Ovary (tissue), 9 donors: Measurements from ENCODE around the gene TACC2. TPM values are rescaled to one million over a fixed set of nuclear protein-coding genes. Genes with fewer than 3 reads are reported as not detected.

Experiments used
- DNase-seq, 5 donors: peaks; one replicate each; pipeline ENCODE4 v3.0.0-alpha.2; 2019 to 2020
- H3K27ac ChIP-seq, 2 donors: fragments of 200-600 bp; one replicate each; pipeline versions ENCODE4 v1.5.1 to v1.8.0; 2019 to 2022
- H3K27me3 ChIP-seq: fragments of 200-600 bp; one replicate; pipeline ENCODE4 v1.8.0; 2022
- H3K36me3 ChIP-seq: fragments of 200-600 bp; sonication (generic); one replicate; pipeline ENCODE4 v1.5.1; 2019
- H3K4me1 ChIP-seq: one replicate; pipeline ENCODE4 v1.8.1; 2013; ENCODE audit warnings: mild to moderate bottlenecking, moderate library complexity; ENCODE audit not compliant: insufficient read depth
- H3K4me3 ChIP-seq: fragments of 200-600 bp; sonication (generic); one replicate; pipeline ENCODE4 v1.5.1; 2017
- H3K9me3 ChIP-seq, 2 donors: fragments of 200-600 bp in 1 of 2; sonication (generic) in 1 of 2; one replicate each; pipeline versions ENCODE4 v1.5.1 to v1.8.1; 2013 to 2019; ENCODE audit warnings: mild to moderate bottlenecking in 1 of 2, moderate library complexity in 1 of 2
- EP300 ChIP-seq: sonication (generic); formaldehyde crosslinking; IDR thresholded peaks from one replicate; pipeline ENCODE4 v1.6.1; 2017; ENCODE audit warnings: antibody characterized with exemption
- POLR2A ChIP-seq: fragments of 450-650 bp; IDR thresholded peaks from one replicate; pipeline ENCODE4 v1.6.1; 2017; ENCODE audit warnings: antibody characterized with exemption, mild to moderate bottlenecking, moderate library complexity
- WGBS, 3 donors: extraction: QIAGEN DNeasy Blood & Tissue Kit in 1 of 3; methylation state at CpG; one replicate each; pipeline versions ENCODE4 v1.1.5 to v1.1.7; 2013 to 2017; 5-methylcytosine and 5-hydroxymethylcytosine counted together
- intact Hi-C, 4 donors: fragments of 100-400 bp; cut with DNase I; formaldehyde crosslinking; loops; one replicate each; pipeline versions ENCODE4 v1.11.0 to v1.15.1; 2022 to 2023
- polyA plus RNA-seq, 2 donors: library from polyadenylated mRNA; stranded (reverse); fragments of 200-250 nt in 1 of 2; fragments of 350-450 nt in 1 of 2; fragmentation: Illumina TruSeq in 1 of 2; extraction: RNeasy Lipid Tissue Mini Kit (QIAGEN cat#74804) in 1 of 2; gene quantifications; one replicate each; pipeline ENCODE4 v1.2.3, GENCODE V29; 2013 to 2014
- total RNA-seq, 7 donors: library from RNA; depleted of rRNA in 2 of 7; stranded (reverse); fragments of >200 nt in 2 of 7; fragmentation: NEBNext Ultra II Directional in 3 of 7; extraction: Animal tissue kit (Norgen Biotek cat#: 25700) in 3 of 7; gene quantifications; one replicate each; pipeline versions ENCODE4 v1.1.0 to v1.2.4, GENCODE V29; 2016 to 2023
- TF ChIP-seq, protein P1 (sequence below), 3 donors: fragments of 450-650 bp in 2 of 3; fragments of 200-600 bp in 1 of 3; IDR thresholded peaks; one replicate each; pipeline versions ENCODE4 v1.5.1 to v1.8.0; 2016 to 2022; ENCODE audit warnings: antibody characterized with exemption in 3 of 3, mild to moderate bottlenecking in 1 of 3
- donor health status: DM: no; HTN: no; CAD: no; lungs with moderate emphysema.
- donor health status: DM: no; HTN: no; CAD: no.
- donor health status: Bipolar disorder and iron deficiency.
- donor health status: DM: yes; HTN: yes; CAD: no.
- donor health status: DM: no; HTN: no; CAD: no.
- donor health status: DM: yes; HTN: yes; CAD: no.

The TACC2 gene
- total and polyA plus RNA-seq, 9 donors: 6.1 to 66.4 (median 14.2) TPM

DNA sequence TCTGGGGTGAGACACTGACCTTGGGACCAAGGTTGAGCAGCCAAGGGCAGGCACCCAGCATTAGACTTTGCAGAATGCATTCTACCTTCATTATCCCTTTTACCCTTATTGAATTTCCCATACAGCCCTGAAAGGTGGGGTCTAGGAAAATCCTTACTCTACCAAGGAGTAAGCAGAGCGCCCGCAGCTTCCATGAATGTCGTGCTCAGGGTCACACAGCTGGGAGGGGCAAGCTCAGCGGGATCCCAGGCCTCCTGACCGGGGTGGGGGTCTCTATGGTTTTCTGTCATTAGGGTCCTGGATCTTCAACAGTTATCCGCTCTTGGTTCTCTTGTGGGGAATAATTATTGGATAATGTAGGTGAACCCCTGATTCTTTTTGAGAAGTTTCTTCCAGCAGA, 251.4 kb downstream of the TACC2 start:
- no peak overlapping the region for H3K27ac ChIP-seq
- intact Hi-C loops: no loop called here
- no peaks in the 10 kb centered on the region for H3K9me3 ChIP-seq
- no peak for DNase-seq
- 94 to 97% (median 95%) methylated on average over 6 of the region's 6 CpGs for WGBS, 3 donors
- TF ChIP-seq POLR2A: no peak
- TF ChIP-seq EP300: no peak
- TF ChIP-seq, protein P1, sequence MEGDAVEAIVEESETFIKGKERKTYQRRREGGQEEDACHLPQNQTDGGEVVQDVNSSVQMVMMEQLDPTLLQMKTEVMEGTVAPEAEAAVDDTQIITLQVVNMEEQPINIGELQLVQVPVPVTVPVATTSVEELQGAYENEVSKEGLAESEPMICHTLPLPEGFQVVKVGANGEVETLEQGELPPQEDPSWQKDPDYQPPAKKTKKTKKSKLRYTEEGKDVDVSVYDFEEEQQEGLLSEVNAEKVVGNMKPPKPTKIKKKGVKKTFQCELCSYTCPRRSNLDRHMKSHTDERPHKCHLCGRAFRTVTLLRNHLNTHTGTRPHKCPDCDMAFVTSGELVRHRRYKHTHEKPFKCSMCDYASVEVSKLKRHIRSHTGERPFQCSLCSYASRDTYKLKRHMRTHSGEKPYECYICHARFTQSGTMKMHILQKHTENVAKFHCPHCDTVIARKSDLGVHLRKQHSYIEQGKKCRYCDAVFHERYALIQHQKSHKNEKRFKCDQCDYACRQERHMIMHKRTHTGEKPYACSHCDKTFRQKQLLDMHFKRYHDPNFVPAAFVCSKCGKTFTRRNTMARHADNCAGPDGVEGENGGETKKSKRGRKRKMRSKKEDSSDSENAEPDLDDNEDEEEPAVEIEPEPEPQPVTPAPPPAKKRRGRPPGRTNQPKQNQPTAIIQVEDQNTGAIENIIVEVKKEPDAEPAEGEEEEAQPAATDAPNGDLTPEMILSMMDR (IDR thresholded peaks at IDR 0.05): no peak
- H3K4me1 ChIP-seq: no peaks in the 10 kb centered on the region
- no peak overlapping the region for H3K4me3 ChIP-seq
- H3K27me3 ChIP-seq: no peaks in the 10 kb centered on the region
- H3K36me3 ChIP-seq: no peaks in the 10 kb centered on the region

DNA sequence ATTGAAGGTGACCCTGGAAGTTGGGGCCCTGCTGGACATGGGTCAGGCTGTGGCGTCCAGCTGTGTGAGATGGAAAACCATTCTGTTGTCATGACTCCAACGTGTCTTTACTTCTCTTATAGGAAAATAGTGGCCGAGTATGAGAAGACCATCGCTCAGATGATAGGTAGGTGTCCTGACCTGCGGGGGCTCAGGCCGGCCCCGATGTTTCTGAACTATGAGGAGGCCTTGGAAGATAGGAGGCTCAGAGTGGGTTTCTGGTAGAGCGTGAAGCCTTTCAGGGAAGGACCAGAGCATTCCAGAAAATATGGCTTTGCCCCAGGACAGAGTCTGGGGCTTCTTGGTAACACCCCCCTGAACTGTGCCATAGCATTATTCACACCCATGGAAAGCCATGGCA, 252.9 kb downstream of the TACC2 start:
- Histone ChIP-seq H3K27me3 (no peaks in the 10 kb centered on the region), H3K27ac (no peak overlapping the region), H3K9me3 (no peaks in the 10 kb centered on the region), H3K4me3 (no peak overlapping the region), H3K36me3 (no peaks in the 10 kb centered on the region), H3K4me1 (no peaks in the 10 kb centered on the region)
- no peak for DNase-seq
- WGBS, 3 donors: 92 to 95% (median 93%) methylated on average over 8 of the region's 8 CpGs
- TF ChIP-seq EP300 (no peak), POLR2A (no peak)
- TF ChIP-seq, protein P1 (IDR thresholded peaks at IDR 0.05): no peak
- intact Hi-C loops: no loop called here

DNA sequence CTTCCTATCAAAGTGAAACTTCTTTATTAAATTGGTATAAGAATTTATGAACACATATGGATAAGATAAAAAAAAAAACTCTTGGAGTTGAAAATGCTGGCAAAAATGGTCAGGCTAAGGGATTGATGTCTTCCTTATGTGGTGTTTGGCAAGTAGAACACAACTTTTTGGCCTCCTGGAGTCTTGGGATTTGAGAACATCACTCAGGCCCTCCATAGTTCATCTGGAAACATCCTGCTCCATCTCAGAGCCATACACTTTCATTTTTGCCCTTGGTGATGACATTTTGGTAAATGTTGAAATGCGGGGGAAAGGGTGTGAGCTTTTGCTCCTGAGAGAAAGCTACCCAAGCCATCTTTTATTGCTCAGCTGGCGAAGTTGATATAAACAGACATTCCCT, 254.6 kb downstream of the TACC2 start:
- H3K4me3 ChIP-seq: no peak overlapping the region
- intact Hi-C loops: no loop called here
- no peak for DNase-seq
- no peaks in the 10 kb centered on the region for H3K9me3 ChIP-seq
- no peaks in the 10 kb centered on the region for H3K36me3 ChIP-seq
- TF ChIP-seq POLR2A (no peak), EP300 (no peak)
- TF ChIP-seq, protein P1 (IDR thresholded peaks at IDR 0.05): no peak
- 62 to 94% (median 93%) methylated on average over 2 of the region's 2 CpGs for WGBS, 3 donors
- no peaks in the 10 kb centered on the region for H3K27me3 ChIP-seq
- no peaks in the 10 kb centered on the region for H3K4me1 ChIP-seq
- H3K27ac ChIP-seq: no peak overlapping the region

DNA sequence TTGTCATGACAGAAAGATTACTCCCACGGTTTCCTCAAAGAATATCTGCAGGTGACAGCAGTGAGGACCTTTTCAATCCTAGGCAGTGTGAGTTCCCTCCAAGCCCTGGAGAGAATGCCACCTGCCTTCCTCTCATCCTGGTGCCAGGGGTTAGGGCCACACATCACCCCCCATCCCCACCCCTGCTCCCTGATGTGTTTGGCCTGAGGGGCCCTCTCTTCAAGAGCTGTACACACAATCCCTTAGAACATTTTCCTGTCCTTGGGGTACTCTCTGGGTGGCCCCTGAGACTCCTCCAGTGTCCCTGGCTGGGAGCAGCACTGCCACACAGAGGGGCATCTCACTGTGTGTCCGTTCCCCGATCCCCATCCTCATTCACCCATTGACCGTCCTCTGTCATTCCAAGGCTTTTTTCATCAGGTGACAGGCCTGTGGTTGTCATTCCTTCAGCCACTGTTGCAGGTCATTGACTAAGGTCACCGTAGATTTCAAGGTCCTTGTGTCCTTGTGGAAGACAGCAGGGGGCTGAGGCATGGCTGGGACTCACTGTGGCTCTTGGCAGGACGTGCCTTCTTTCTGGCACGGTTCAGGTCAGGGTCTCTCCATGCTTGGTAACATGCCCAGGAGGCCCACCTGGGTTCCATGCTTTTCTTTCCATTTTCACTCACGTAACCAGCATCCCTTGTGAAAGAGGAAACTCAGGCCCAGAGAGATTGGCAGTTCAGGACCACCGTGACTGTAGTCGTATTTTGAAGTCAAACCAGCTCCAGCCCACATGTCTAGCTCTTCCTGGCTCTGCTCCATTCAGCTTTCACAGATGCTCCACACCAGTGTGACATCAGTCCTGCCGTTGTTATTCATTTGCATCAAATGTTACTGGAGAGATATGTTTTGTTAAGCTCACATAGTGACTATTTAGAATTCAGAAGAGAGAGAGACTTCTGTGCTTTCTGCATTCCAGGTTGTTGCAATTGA, 255.3 kb downstream of the TACC2 start:
- Histone ChIP-seq H3K36me3 (no peaks in the 10 kb centered on the region), H3K4me1 (no peaks in the 10 kb centered on the region), H3K27me3 (no peaks in the 10 kb centered on the region), H3K9me3 (no peaks in the 10 kb centered on the region), H3K4me3 (no peak overlapping the region), H3K27ac (no peak overlapping the region)
- DNase-seq: no peak
- WGBS, 3 donors: 73 to 84% (median 75%) methylated on average over 11 of the region's 11 CpGs
- intact Hi-C loops: no loop called here
- no peak for TF ChIP-seq EP300

DNA sequence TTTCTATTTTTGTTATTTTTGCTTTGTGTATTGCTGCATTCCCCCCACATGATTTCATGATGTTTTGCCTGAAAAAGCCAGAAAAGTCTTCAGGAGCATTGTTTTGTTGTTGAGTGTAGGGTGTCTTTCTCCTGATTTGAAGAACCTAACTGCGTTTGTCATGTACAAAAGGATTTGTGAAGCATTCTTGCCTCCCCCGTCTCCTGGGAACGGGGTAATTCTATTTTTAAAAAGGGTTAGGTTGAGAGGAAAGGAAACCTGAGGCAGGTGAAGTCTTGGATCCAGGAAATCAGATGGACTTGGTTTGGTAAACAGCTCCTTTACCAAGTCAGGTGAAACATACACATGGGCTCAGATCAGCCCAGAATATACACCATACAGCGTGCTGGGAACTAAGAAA, 256.2 kb downstream of the TACC2 start:
- Histone ChIP-seq H3K27ac (no peak overlapping the region), H3K4me3 (no peak overlapping the region), H3K4me1 (no peaks in the 10 kb centered on the region), H3K9me3 (no peaks in the 10 kb centered on the region), H3K27me3 (no peaks in the 10 kb centered on the region), H3K36me3 (no peaks in the 10 kb centered on the region)
- DNase-seq: no peak
- TF ChIP-seq POLR2A (no peak), EP300 (no peak)
- TF ChIP-seq, protein P1 (IDR thresholded peaks at IDR 0.05): no peak
- intact Hi-C loops: no loop called here
- 82 to 88% (median 82%) methylated on average over 4 of the region's 4 CpGs for WGBS, 3 donors
